ENCODE results near the gene EHD4.

The EHD4 gene

GRCh38 chr15:42012928-42013482 lies 40.6 kb upstream of the EHD4 start:
- no peak overlapping the region for H2AFZ ChIP-seq (ENCODE audit: low read depth, low read length)
- peaks cover 3% of the 10 kb centered on the region for H3K27me3 ChIP-seq (ENCODE audit: insufficient read depth, low read length, poor library complexity)
- no peak overlapping the region for H3K4me3 ChIP-seq (ENCODE audit: low read depth in 1 of 2, low read length in 2 of 2)
- no peak overlapping the region for H3K9ac ChIP-seq (ENCODE audit: low read depth, low read length)
- H4K20me1 ChIP-seq (ENCODE audit: insufficient read depth, low read length), result no peaks in the 10 kb centered on the region
- no peaks in the 10 kb centered on the region for H3K79me2 ChIP-seq (ENCODE audit: insufficient read depth, low read length)
- no peak overlapping the region for H3K27ac ChIP-seq (ENCODE audit: low read length)
- no peaks in the 10 kb centered on the region for H3K4me1 ChIP-seq (ENCODE audit: insufficient read depth, low read length)
- no peaks in the 10 kb centered on the region for H3K9me3 ChIP-seq (ENCODE audit: insufficient read depth, low read length, severe bottlenecking)
- no peaks in the 10 kb centered on the region for H3K36me3 ChIP-seq (ENCODE audit: insufficient read depth, low read length)
- ATAC-seq (ENCODE audit: insufficient read depth, low read depth), result no peak
- TF ChIP-seq CTCF (IDR thresholded peaks at IDR 0.05; ENCODE audit: borderline replicate concordance, extremely low read depth, low read length, poor library complexity, severe bottlenecking) (no peak), EZH2 (IDR thresholded peaks at IDR 0.05; ENCODE audit: borderline replicate concordance, low read depth, low read length, severe bottlenecking) (no peak)
- H3K4me2 ChIP-seq (ENCODE audit: insufficient read depth, low read length), result no peak overlapping the region
- DNase-seq, result no peak

- H3K27me3 ChIP-seq (ENCODE audit: insufficient read depth, low read length, poor library complexity), result peaks cover 7% of the 10 kb centered on the region
- no peak overlapping the region for H2AFZ ChIP-seq (ENCODE audit: low read depth, low read length)
- no peaks in the 10 kb centered on the region for H3K9me3 ChIP-seq (ENCODE audit: insufficient read depth, low read length, severe bottlenecking)
- no peak overlapping the region for H3K27ac ChIP-seq (ENCODE audit: low read length)
- no peak for TF ChIP-seq EZH2 (IDR thresholded peaks at IDR 0.05; ENCODE audit: borderline replicate concordance, low read depth, low read length, severe bottlenecking)
- TF ChIP-seq CTCF (IDR thresholded peaks at IDR 0.05; ENCODE audit: borderline replicate concordance, extremely low read depth, low read length, poor library complexity, severe bottlenecking), result no peak
- no peaks in the 10 kb centered on the region for H3K36me3 ChIP-seq (ENCODE audit: insufficient read depth, low read length)
- no peaks in the 10 kb centered on the region for H4K20me1 ChIP-seq (ENCODE audit: insufficient read depth, low read length)
- no peak overlapping the region for H3K4me3 ChIP-seq (ENCODE audit: low read depth in 1 of 2, low read length in 2 of 2)
- no peak overlapping the region for H3K4me2 ChIP-seq (ENCODE audit: insufficient read depth, low read length)
- no peaks in the 10 kb centered on the region for H3K4me1 ChIP-seq (ENCODE audit: insufficient read depth, low read length)
- ATAC-seq (ENCODE audit: insufficient read depth, low read depth), result no peak
- DNase-seq, result no peak
- no peak overlapping the region for H3K9ac ChIP-seq (ENCODE audit: low read depth, low read length)
- no peaks in the 10 kb centered on the region for H3K79me2 ChIP-seq (ENCODE audit: insufficient read depth, low read length)
Measured at GRCh38 chr15:42012241-42012640, 39.9 kb upstream of the EHD4 start.

GRCh38 chr15:42011074-42011473 lies 38.7 kb upstream of the EHD4 start:
- Histone ChIP-seq H4K20me1 (ENCODE audit: insufficient read depth, low read length) (no peaks in the 10 kb centered on the region), H3K4me2 (ENCODE audit: insufficient read depth, low read length) (no peak overlapping the region), H3K9me3 (ENCODE audit: insufficient read depth, low read length, severe bottlenecking) (no peaks in the 10 kb centered on the region)

More at GRCh38 chr15:42011074-42011473, 38.7 kb upstream of the EHD4 start:
- Histone ChIP-seq H3K27ac (ENCODE audit: low read length) (no peak overlapping the region), H3K79me2 (ENCODE audit: insufficient read depth, low read length) (no peaks in the 10 kb centered on the region), H3K4me1 (ENCODE audit: insufficient read depth, low read length) (no peaks in the 10 kb centered on the region), H3K9ac (ENCODE audit: low read depth, low read length) (no peak overlapping the region), H3K27me3 (ENCODE audit: insufficient read depth, low read length, poor library complexity) (peaks cover 7% of the 10 kb centered on the region), H3K36me3 (ENCODE audit: insufficient read depth, low read length) (no peaks in the 10 kb centered on the region), H3K4me3 (ENCODE audit: low read depth in 1 of 2, low read length in 2 of 2) (no peak overlapping the region), H2AFZ (ENCODE audit: low read depth, low read length) (no peak overlapping the region)
- ATAC-seq (ENCODE audit: insufficient read depth, low read depth) (no peak), DNase-seq (no peak)
- TF ChIP-seq CTCF (IDR thresholded peaks at IDR 0.05; ENCODE audit: borderline replicate concordance, extremely low read depth, low read length, poor library complexity, severe bottlenecking), result no peak
- no peak for TF ChIP-seq EZH2 (IDR thresholded peaks at IDR 0.05; ENCODE audit: borderline replicate concordance, low read depth, low read length, severe bottlenecking)

Measured in DND-41 (cell line).